Osteocyte (in vitro differentiated cells): ENCODE results near the gene PRTN3. TPM values are rescaled to one million over a fixed set of nuclear protein-coding genes. Genes with fewer than 3 reads are reported as not detected.
"Not testable (repeated sequence)": the region's sequence is repeated elsewhere in the genome, so short reads cannot be mapped to it uniquely, and the experiment has no call there.

Experiments
- DNase-seq: peaks from one replicate; pipeline ENCODE4 v3.0.0; 2021; ENCODE audit warnings: mixed read lengths; ENCODE audit not compliant: unreplicated experiment; ENCODE audit errors: extremely low spot score
- H3K27ac Mint-ChIP-seq: one replicate; pipeline ENCODE4 v1.8.0; 2021; ENCODE audit warnings: mild to moderate bottlenecking, mixed read lengths; ENCODE audit not compliant: unreplicated experiment
- H3K27me3 Mint-ChIP-seq: one replicate; pipeline ENCODE4 v1.8.0; 2021; ENCODE audit warnings: mixed read lengths; ENCODE audit not compliant: unreplicated experiment
- H3K36me3 Mint-ChIP-seq: one replicate; pipeline ENCODE4 v1.8.0; 2021; ENCODE audit warnings: mixed read lengths; ENCODE audit not compliant: unreplicated experiment
- H3K4me1 Mint-ChIP-seq: one replicate; pipeline ENCODE4 v1.8.0; 2021; ENCODE audit warnings: mixed read lengths; ENCODE audit not compliant: unreplicated experiment
- H3K4me3 Mint-ChIP-seq: one replicate; pipeline ENCODE4 v1.8.0; 2021; ENCODE audit warnings: mild to moderate bottlenecking, moderate library complexity, mixed read lengths; ENCODE audit not compliant: unreplicated experiment
- H3K9me3 Mint-ChIP-seq: one replicate; pipeline ENCODE4 v1.8.0; 2021; ENCODE audit warnings: mixed read lengths; ENCODE audit not compliant: unreplicated experiment
- CTCF ChIP-seq: fragments of 200-600 bp; sonication (generic); IDR thresholded peaks from 2 replicates; pipeline ENCODE4 v1.5.0; 2021; ENCODE audit warnings: antibody characterized with exemption, mild to moderate bottlenecking, moderate library complexity
- total RNA-seq: library from RNA; stranded (reverse); gene quantifications from 2 replicates; pipeline ENCODE4 v1.2.1, GENCODE V29; 2021

Gene PRTN3
- total RNA-seq, 1 donor from 2014 or later, result not detected

- Mint-ChIP-seq H3K36me3 (peaks cover 20% of the 10 kb centered on the region), H3K27me3 (no peaks in the 10 kb centered on the region), H3K4me1 (peaks cover 8% of the 10 kb centered on the region), H3K9me3 (no peaks in the 10 kb centered on the region), H3K27ac (no peak overlapping the region), H3K4me3 (no peak overlapping the region)
- no peak for DNase-seq
- no peak for TF ChIP-seq CTCF
Measured at GRCh38 chr19:876780-877314, 36.0 kb downstream of the PRTN3 start.

- DNase-seq, H3K4me3 Mint-ChIP-seq, H3K27ac Mint-ChIP-seq, H3K4me1 Mint-ChIP-seq, H3K27me3 Mint-ChIP-seq, H3K9me3 Mint-ChIP-seq: not testable (repeated sequence)
- peaks cover 25% of the 10 kb centered on the region for H3K36me3 Mint-ChIP-seq
Measured at GRCh38 chr19:877992-878660, 37.3 kb downstream of the PRTN3 start.

- H3K4me1 Mint-ChIP-seq, H3K9me3 Mint-ChIP-seq, DNase-seq, H3K4me3 Mint-ChIP-seq, H3K27me3 Mint-ChIP-seq, H3K27ac Mint-ChIP-seq: not testable (repeated sequence)
- peaks cover 26% of the 10 kb centered on the region for H3K36me3 Mint-ChIP-seq
Measured at GRCh38 chr19:878751-879561, 38.2 kb downstream of the PRTN3 start.

GRCh38 chr19:879711-880438 is 39.1 kb downstream of the PRTN3 start:
- H3K9me3 Mint-ChIP-seq, result no peaks in the 10 kb centered on the region
- H3K4me3 Mint-ChIP-seq, result no peak overlapping the region
- H3K4me1 Mint-ChIP-seq, result no peaks in the 10 kb centered on the region
- H3K36me3 Mint-ChIP-seq, result peaks cover 25% of the 10 kb centered on the region
- no peak for TF ChIP-seq CTCF
- DNase-seq, result no peak
- H3K27me3 Mint-ChIP-seq, result no peaks in the 10 kb centered on the region
- no peak overlapping the region for H3K27ac Mint-ChIP-seq

GRCh38 chr19:881385-882071 is 40.7 kb downstream of the PRTN3 start:
- TF ChIP-seq CTCF, result no peak
- H3K4me3 Mint-ChIP-seq, result no peak overlapping the region
- no peaks in the 10 kb centered on the region for H3K9me3 Mint-ChIP-seq
- H3K4me1 Mint-ChIP-seq, result no peaks in the 10 kb centered on the region
- H3K27ac Mint-ChIP-seq, result no peak overlapping the region
- peaks cover 19% of the 10 kb centered on the region for H3K36me3 Mint-ChIP-seq
- H3K27me3 Mint-ChIP-seq, result no peaks in the 10 kb centered on the region
- DNase-seq, result no peak
